NK-92 (cell line): ENCODE data around the gene PMFBP1.
A peak's percentile ranks its signal among the peaks of the same experiment; 100 is the strongest.
"Not testable (repeated sequence)": the region's sequence is repeated elsewhere in the genome, so short reads cannot be mapped to it uniquely, and the experiment has no call there.

ENCODE experiments used
- DNase-seq: peaks from one replicate; lab custom pipeline; 2025; ENCODE audit not compliant: unreplicated experiment; lab: John Stamatoyannopoulos, UW

The PMFBP1 gene

DNA sequence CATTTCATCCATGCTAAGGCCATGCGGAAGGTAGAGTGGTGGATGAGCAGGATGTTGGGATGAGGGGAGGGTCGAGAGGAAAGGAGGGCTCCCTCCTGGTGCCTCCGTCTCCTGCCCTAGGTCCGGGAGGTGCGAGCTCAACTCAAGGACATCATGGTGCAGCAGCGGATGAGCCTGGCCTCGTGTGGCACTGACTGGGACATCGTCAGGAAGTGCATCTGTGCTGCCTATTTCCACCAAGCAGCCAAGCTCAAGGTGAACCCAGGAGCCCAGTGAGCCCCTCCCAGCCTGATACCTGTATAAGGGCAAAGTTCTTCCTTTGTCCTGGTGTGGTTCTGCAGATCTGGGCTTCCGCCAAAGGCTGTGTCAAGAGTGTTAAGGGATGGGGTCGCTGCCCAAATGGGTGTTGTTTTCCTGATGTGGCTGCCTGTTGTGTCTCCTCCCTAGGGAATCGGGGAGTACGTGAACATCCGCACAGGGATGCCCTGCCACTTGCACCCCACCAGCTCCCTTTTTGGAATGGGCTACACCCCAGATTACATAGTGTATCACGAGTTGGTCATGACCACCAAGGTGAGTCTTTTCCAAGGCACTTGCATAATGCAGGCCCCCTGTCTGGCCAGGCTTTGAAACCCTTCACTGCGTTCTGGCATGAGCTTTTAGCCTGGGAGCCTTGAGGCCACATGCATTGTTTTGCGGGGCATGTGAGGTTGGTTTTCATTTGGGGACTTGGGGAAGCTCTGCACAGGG lies 63.4 kb downstream of the PMFBP1 start:
- no peak for DNase-seq

DNA sequence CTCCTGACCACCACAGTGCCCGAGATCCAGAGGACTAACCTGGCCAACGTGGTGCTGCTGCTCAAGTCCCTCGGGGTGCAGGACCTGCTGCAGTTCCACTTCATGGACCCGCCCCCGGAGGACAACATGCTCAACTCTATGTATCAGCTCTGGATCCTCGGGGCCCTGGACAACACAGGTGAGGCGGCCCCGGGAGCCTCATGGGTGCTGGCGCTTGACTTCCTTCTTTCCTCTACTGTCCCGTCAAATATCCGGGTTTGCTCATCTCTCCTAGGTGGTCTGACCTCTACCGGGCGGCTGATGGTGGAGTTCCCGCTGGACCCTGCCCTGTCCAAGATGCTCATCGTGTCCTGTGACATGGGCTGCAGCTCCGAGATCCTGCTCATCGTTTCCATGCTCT lies 64.6 kb downstream of the PMFBP1 start:
- DNase-seq = no peak

DNA sequence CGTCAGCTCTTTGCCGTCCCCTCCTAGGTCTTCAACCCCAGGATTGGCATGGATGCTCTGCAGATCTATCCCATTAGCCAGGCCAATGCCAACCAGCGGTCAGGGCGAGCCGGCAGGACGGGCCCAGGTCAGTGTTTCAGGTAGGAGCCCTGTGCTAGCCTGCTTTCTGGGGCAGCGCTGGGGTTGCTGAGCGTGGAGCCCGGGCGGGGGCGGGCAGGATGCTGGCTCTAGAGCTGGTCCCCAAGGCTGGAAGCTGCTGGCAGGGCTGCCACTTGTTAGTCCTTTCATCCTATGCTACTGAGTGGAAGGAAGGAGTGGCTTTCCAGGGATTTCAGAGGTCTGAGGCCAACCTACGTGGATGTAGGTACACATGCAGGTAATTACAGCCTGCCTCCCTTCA lies 66.0 kb downstream of the PMFBP1 start:
- no peak for DNase-seq

DNA sequence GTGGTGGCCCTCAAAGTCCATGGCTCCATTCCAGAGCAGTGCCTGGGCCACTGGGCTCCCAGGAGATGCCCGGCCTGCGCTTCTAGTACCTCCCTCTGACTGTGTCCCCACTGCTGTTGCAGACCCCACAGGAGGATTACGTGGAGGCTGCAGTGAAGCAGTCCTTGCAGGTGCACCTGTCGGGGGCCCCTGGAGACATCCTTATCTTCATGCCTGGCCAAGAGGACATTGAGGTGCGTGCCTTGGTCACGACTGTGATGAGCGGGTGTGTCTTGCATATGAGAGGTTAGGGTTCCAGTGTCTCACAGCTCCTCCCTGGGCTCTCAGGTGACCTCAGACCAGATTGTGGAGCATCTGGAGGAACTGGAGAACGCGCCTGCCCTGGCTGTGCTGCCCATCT lies 67.0 kb downstream of the PMFBP1 start:
- no peak for DNase-seq

DNA sequence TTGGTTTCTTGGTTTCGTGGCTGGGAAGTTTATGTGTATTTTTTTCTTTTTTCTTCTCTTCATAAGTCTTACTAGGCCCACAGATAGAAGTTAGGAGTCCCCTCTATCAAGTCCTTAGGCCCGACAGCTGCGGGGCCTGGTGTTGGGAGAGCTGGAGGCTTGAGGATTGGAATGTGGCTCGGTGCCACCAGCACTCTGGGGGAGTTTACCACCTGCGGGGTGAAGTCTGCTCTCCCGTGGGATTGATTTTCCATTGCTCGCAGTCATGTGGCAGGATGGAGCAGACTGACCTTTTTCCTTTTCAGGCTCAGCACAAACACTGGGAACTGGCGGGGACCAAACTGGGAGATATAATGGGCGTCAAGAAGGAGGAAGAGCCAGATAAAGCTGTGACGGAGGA lies 70.8 kb downstream of the PMFBP1 start:
- no peak for DNase-seq

DNA sequence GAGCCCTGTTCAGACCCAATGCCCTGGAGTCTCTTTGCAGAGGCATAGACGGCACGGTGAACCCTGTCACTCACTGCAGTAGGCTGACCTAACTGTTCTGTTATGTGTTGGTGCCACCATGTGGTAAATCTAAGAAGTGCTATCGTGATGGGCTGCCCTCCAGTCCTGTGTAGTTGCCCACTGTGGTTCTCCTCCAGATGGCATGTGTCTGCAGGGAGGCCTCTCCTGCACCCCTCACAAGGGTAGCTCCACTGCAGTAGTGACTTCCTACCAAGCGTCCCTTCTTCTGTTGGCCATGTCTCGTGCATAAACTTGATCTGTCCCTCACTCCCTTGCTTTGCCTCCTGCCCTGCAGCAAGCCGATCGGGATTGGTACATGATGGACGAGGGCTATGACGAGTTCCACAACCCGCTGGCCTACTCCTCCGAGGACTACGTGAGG lies 72.6 kb downstream of the PMFBP1 start:
- DNase-seq = no peak

DNA sequence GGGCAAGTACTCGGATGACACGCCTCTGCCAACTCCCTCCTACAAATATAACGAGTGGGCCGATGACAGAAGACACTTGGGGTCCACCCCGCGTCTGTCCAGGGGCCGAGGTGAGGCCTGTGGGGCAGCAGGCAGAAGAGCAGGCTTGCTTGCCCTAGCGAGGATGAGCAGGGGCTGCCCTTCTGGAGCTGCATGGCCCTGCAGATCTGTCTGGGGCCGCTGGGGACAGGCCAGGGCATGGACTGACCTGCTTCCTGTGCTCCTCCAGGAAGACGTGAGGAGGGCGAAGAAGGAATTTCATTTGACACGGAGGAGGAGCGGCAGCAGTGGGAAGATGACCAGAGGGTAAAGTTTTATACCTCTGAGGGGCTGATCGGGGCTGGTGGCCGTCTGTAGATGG lies 73.0 kb downstream of the PMFBP1 start:
- no peak for DNase-seq

DNA sequence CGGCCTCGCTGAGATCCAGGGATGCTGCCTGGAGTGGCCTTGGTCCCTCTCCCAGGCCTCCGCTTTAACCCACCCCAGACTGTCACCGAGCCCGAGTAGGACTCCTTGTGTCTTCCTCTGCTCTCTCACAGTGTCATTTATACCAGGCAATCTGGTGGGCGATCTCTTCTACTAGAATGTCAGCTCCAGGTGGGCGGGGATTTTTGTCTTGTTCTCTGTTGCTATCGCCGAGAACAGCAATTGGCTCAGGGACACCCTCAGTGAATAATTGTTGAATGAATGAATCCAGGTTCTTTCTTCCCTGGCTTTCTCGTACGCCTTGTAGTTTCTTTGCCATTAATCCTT lies 77.7 kb downstream of the PMFBP1 start:
- DNase-seq = no peak

DNA sequence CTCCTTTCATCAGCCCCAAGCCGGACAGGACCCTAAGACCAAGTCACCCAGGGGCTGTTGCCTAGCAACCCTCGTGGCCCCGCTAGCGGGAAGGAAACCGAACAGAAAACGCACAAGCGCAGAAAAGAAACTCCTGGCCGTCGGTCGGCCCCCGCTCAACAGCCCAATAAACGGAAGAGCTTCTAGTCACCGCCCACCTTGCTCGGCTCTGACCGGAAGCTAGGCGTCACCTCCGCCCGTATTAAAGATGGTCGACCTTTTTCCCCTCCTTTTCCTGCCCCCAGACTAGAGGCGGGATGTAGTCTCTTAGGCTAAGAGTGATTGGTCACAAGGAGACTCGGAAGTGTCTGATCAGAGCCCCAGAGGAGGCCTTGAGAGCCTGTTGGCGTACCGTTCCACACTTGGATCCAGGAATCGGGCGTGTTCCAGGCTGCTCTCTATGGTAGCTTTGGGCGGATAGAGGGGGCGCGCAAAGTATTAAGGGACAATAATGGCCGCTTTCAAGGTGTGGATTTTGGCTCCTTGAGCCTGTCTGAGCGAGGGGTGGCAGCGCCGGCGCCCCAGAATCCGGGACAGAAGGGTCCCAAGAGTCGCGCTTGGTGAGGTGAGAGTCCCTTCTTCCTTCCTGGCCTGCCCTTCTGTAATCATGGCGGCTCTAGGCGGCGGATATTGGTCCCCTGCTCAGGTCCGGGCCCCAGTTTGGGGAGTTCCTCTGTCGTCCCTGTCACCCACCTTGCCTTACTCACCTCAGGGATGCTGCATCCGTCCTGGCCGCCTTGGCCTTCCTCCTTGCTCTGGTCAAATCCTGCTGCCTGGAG lies 78.3 kb downstream of the PMFBP1 start, which contains the start of the genes DHX38 and TXNL4B:
Gene DHX38, plus strand, starts transcription at position 400 of the 818 bp plus-strand sequence. CDS start 2,311 bp downstream, outside the sequence.
Gene TXNL4B, minus strand, starts transcription at position 173 of the 818 bp plus-strand sequence. CDS start 2,871 bp downstream, outside the sequence.
- DNase-seq = peak; percentile 73

DNA sequence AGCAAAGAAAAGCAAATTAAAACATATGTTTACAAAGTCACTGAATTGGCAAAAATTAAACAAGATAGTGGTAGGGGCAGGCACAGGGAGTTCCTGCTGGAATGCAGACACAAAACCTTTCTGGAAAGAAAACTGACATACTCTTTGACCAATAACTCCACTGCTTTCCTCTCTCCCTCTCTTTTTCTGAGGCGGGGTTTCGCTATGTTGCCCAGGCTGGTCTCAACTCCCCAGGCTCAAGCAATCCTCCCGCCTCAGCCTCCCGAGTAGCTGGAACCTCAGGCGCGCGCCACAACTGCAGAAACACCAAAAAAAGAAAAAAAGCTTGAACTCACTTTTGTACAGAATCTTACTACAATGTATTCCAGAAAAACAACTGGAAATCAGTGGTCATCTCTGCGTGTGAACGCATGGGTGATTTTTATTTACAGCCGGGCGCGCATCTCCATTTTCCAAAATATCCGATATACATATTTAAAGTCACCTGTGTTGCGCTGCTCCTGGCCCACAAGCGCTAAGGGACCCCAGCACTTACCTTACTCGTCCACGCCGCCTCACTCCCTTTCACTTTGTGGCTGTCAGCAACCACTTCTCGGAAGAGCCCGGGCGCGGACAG lies 79.0 kb downstream of the PMFBP1 start:
- no peak for DNase-seq

DNA sequence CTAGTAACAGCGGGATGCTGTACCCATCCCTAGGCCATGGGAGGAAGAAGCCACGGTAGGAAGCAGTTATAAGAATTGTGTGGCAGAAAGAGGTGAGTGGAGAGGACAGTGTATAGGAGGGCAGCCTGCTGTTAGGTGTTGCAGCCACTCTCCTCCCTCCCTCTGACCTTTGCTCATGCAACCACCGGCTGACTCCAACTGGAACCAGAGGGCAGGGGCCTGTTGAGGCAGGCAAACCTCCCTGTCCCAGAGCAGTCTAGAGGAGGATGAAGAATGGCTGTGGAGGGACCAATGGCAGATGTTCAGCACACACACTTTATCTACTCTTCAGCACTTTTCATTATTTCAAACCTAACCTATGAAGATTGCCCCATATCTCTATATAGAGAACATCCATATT lies 80.7 kb downstream of the PMFBP1 start:
- DNase-seq = no peak

DNA sequence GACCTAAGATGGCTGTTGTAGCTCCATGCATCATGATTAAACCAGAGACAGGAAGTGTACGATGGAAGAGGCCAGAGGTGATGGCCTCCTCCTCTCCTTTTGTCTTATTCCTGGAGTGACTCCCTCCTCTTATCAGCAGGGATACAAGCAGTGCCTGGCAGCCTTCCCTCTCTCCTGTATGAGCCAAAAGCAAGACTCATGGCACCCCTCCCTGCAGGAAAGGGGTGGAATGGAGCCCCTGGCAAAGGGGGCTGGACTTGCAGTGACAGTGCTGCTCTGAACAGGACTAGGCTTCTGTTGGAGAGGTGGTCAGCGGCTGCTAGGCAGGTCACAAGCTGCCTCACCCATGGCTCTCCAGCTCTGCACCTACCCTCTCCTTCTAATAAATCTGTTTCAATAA lies 87.0 kb downstream of the PMFBP1 start:
- no peak for DNase-seq

DNA sequence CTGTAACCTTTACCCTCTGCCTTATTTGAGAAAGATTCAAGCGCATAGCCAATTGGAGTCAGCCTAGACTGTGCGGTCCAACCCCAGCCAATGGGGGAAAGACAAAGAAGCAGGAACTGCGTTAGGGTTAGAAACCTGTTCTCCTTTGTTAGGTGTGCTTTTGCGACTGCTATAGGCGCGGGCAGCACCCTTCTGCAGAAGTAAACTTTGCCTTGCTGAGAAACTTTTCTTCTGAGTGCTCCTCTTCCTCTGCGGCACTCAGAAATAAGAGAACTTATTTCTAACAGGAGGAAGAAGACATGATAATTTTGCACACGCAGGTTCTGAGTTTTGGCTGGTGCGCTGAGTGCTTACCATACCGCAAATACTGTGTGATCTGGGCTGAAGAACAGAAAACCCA lies 87.5 kb downstream of the PMFBP1 start:
- DNase-seq = no peak

DNA sequence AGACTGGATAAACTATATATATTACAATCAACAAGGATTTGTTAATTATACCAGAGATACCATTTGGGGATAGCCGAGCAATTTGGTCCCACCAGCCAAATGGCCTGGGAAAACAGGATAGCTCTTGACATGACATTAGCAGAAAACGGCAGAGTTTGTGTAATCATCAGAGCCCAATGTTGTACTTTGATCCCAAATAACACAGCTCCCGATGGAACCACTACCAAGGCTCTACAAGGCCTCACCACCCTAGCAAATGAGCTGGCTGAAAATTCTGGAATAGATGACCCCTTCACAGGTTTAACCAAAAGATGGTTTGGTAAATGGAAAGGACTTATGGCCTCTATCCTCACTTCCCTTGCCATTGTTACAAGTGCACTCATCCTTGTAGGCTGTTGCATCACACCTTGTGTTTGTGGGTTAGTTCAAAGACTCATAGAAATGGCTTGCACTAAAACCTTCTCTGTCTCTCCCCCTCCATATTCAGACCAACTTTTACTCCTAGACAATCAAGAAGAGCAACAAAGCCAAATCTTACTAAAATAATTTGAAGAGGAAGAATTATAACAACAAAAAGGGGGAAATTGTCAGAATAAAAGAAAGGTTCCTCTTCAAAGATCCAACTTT lies 88.1 kb downstream of the PMFBP1 start:
- DNase-seq = no peak

DNA sequence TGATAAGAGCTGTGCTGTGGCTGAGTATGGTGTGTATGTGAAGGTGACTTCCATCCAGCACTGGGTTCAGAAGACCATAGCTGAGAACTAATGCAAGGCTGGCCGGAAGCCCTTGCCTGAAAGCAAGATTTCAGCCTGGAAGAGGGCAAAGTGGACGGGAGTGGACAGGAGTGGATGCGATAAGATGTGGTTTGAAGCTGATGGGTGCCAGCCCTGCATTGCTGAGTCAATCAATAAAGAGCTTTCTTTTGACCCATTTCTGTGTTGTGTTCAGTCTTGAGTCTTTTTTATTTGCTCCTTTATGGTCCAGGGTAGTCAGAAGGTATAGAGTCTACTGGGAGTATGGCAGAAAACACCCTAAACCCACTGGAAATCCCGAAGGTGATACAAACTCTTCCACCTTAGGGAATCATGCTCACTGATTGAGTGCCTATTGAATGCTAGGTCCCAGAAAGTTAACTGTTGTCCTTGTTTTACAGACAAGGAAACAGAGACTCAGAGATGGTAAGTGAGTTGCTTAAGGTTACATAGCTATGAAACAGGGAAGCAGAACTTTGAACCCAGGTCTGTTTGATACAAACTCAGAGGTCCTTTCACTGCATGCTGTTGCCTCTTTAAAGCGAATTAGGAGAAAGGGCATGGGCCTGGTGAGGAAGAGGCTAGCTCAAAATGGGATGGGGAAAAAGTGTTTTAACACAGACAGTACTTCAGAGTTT lies 94.8 kb downstream of the PMFBP1 start:
- not testable (repeated sequence) for DNase-seq

DNA sequence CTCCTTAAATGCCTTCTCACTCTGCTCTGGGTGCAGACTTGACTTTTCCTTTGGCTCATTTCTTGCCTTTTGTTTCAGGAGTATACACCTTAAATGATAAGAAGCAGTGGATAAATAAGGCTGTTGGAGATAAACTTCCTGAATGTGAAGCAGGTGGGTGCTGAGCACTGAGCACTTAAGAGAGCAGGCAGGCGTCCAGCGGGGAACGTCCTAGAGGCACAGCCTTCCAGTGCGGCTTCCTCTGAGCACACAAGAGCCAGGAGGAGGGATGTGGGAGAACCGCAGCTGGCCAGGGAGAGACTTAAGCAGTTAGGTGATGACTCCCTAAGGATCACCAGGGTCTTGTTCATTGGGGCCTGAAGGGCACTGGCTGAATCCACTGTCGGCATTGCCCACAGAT lies 96.9 kb downstream of the PMFBP1 start:
- not testable (repeated sequence) for DNase-seq

DNA sequence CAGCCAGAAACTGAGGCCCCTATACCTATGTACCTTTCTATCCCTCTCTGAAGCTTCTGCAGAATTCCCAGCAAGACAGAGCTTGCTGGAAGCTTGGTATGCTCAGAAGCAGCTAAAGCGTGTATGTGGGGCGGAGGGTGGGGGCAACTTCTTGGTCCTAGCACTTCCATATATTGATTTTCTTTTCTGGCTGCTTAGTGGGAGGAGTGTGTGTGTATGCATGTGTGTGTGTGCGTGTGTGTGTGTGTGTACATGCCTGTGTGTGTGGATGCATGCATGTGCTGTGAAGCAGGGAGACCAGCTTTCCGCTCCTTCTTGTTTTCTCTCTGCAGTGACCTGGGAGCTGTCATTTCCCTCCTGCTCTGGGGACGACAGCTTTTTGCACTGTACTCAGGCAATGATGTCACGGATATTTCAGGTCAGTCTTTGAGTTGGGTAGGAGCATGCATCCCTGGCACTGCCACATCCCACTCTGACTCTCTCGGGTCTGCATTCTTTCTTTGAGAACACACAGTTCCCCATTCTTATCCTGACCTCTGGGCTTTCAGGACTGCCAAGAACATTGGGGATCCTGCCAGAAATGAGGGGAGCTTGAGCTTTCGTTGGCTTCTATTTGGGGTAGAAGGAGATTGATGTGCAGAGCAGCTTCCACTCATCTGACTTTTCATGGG lies 98.3 kb downstream of the PMFBP1 start:
- no peak for DNase-seq

DNA sequence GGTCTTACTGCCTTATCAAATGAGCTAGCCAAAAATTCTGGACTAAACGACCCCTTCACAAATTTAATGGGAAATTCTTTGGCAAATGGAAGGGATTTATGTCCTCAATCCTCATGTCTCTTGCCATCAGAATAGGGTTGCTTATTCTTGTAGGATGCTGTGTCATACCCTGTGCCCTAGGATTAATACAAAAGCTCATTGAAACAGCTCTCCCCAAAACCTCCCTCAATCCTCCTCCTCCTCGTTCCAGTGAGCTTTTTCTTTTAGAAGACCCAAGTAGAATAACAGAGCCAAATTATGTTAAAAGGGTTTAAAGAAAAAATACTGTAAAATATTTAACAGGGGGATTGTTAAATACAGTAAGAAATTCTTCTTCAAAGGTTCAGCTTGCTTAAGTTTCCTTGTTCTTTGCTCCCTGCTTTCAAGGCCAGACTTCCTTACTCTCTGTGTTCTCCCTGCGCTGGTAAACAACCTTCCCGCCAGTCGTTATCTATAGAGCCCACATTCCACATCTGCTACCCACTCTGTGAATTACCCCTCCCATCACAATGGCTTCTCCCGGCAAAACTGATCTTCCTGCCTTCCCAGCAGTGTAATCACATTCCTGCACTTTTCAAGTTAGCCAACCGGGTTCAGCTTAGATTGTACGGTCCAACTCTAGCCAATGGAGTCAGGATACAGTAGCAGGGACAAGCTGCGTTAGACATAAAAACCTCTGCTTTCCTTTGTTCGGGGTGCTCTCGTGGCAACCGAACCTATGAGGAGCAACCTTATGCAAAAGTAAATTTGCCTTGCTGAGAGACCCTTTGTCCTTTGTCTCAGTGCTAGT lies 99.2 kb downstream of the PMFBP1 start:
- no peak for DNase-seq
